ENCODE results near the gene CMTM1.

GRCh38 chr16:66610111-66610820 lies 44.0 kb downstream of the CMTM1 start:
- TF ChIP-seq POLR2A (IDR thresholded peaks at IDR 0.05; ENCODE audit: low read depth, low read length) (no peak), POU2F2 (IDR thresholded peaks at IDR 0.05; ENCODE audit: low read depth, low read length) (no peak), POLR2AphosphoS5 (IDR thresholded peaks at IDR 0.05; ENCODE audit: low read depth, low read length) (no peak), TAF1 (IDR thresholded peaks at IDR 0.05; ENCODE audit: low read depth, low read length) (no peak)
